GM12878 (cell line): ENCODE data around the gene SCN4A. TPM values are rescaled to one million over a fixed set of nuclear protein-coding genes. Genes with fewer than 3 reads are reported as not detected.
"Not testable (repeated sequence)": the region's sequence is repeated elsewhere in the genome, so short reads cannot be mapped to it uniquely, and the experiment has no call there.

Experiments used
- ATAC-seq: fragments of 200-7000 bp; cut with Tn5 transposase; 3 replicates; pipeline ENCODE4 v1.9.1; 2020; ENCODE audit warnings: mild to moderate bottlenecking, moderate library complexity
- BruUV-seq: library from RNA; stranded (reverse); fragments of 400-500 nt; replicated peaks from 2 replicates; lab custom pipeline; 2021; lab: Mats Ljungman, UMichigan
- CTCF ChIA-PET: fragments of 300-600 bp; sonication (Branson Sonifier 250); formaldehyde crosslinking; extraction: SDS; loops from one replicate; lab custom pipeline; 2021; ENCODE audit warnings: inconsistent platforms; lab: Yijun Ruan, JAX
- POLR2A ChIA-PET: fragments of 350-600 bp; formaldehyde crosslinking; extraction: SDS; loops from one replicate; lab custom pipeline; 2021; ENCODE audit warnings: inconsistent platforms; lab: Charles Lee
- RAD21 ChIA-PET: fragments of 300-600 bp; sonication (Branson Sonifier 250); formaldehyde crosslinking; loops from one replicate; lab custom pipeline; 2023; ENCODE audit warnings: antibody characterized with exemption; ENCODE audit not compliant: unreplicated experiment; lab: Charles Lee
- SMC1A ChIA-PET: fragments of 300-600 bp; sonication (Branson Sonifier 250); formaldehyde crosslinking; loops from one replicate; lab custom pipeline; 2023; ENCODE audit not compliant: unreplicated experiment, uncharacterized antibody; lab: Charles Lee
- DNase-seq: peaks from one replicate; pipeline ENCODE4 v3.0.0-alpha.2; 2011; ENCODE audit warnings: low read depth, low spot score
- FAIRE-seq: peaks from 3 replicates; lab custom pipeline; 2011; peaks lifted over from hg19 to GRCh38; lab: Jason Lieb, UNC
- H2AFZ ChIP-seq: 2 replicates; pipeline ENCODE4 v1.6.0; 2011; ENCODE audit warnings: low read depth, low read length, control low read depth; ENCODE audit not compliant: control insufficient read depth
- H3K27ac ChIP-seq: 2 replicates; pipeline ENCODE4 v1.5.1; 2011; ENCODE audit warnings: control low read depth; ENCODE audit not compliant: control insufficient read depth, insufficient read depth
- H3K27me3 ChIP-seq, 2 experiments: replicated peaks in 1 of 2; 2 replicates each; pipeline versions ENCODE4 v1.6.0 to v1.6.1; 2011; ENCODE audit warnings: low read length in 1 of 2; ENCODE audit not compliant: control insufficient read depth in 2 of 2, insufficient read depth in 2 of 2
- H3K36me3 ChIP-seq, 2 experiments: 2 replicates each; pipeline ENCODE4 v1.5.1; 2011; ENCODE audit warnings: low read length in 1 of 2; ENCODE audit not compliant: control insufficient read depth in 2 of 2, insufficient read depth in 2 of 2
- H3K4me1 ChIP-seq: 2 replicates; pipeline ENCODE4 v1.6.1; 2011; ENCODE audit warnings: mild to moderate bottlenecking, low read length, moderate library complexity, mixed read lengths; ENCODE audit not compliant: control insufficient read depth, insufficient read depth
- H3K4me2 ChIP-seq: 2 replicates; pipeline ENCODE4 v1.6.0; 2011; ENCODE audit warnings: control low read depth; ENCODE audit not compliant: control insufficient read depth, insufficient read depth
- H3K4me3 ChIP-seq: fragments of 200-600 bp; sonication (generic); 2 replicates; pipeline ENCODE4 v1.5.1; 2016
- H3K79me2 ChIP-seq: 2 replicates; pipeline ENCODE4 v1.6.0; 2011; ENCODE audit warnings: low read length; ENCODE audit not compliant: control insufficient read depth, insufficient read depth
- H3K9ac ChIP-seq: 2 replicates; pipeline ENCODE4 v1.8.0; 2011; ENCODE audit warnings: low read length, control low read depth, mixed read lengths; ENCODE audit not compliant: control insufficient read depth, insufficient read depth
- H3K9me3 ChIP-seq: replicated peaks from 3 replicates; pipeline ENCODE4 v1.5.1; 2011; ENCODE audit warnings: mild to moderate bottlenecking, low read length; ENCODE audit not compliant: control insufficient read depth, insufficient read depth
- H4K20me1 ChIP-seq: 2 replicates; pipeline ENCODE4 v1.6.0; 2011; ENCODE audit not compliant: control insufficient read depth, insufficient read depth
- BCL11A ChIP-seq: IDR thresholded peaks from 2 replicates; pipeline ENCODE4 v1.6.1; 2011; ENCODE audit warnings: low read depth, low read length
- CREM ChIP-seq: IDR thresholded peaks from 2 replicates; pipeline ENCODE4 v1.6.1; 2014; ENCODE audit warnings: antibody characterized with exemption, low read depth
- DPF2 ChIP-seq: fragments of 450-650 bp; IDR thresholded peaks from 2 replicates; pipeline ENCODE4 v1.6.1; 2017; ENCODE audit warnings: mild to moderate bottlenecking
- EP300 ChIP-seq, 2 experiments: fragments of 150-350 bp in 1 of 2; IDR thresholded peaks; 2 replicates each; pipeline ENCODE4 v1.6.1; 2011 to 2012; ENCODE audit warnings: low read depth in 2 of 2, low read length in 2 of 2, borderline replicate concordance in 1 of 2, improper control_type of control experiment in 1 of 2, inconsistent platforms in 1 of 2; ENCODE audit not compliant: control insufficient read depth in 1 of 2
- MTA2 ChIP-seq: fragments of 450-650 bp; IDR thresholded peaks from 2 replicates; pipeline ENCODE4 v1.6.1; 2016; ENCODE audit warnings: low read depth, mild to moderate bottlenecking, moderate library complexity
- NR2C2 ChIP-seq: IDR thresholded peaks from 2 replicates; pipeline ENCODE4 v1.6.1; 2011; ENCODE audit warnings: borderline replicate concordance, low read depth; ENCODE audit not compliant: control insufficient read depth, insufficient read length
- TARDBP ChIP-seq: IDR thresholded peaks from 2 replicates; pipeline ENCODE4 v1.6.1; 2016; ENCODE audit warnings: borderline replicate concordance
- WGBS: methylation state at CpG from one replicate; pipeline ENCODE4 v1.1.6; 2016; ENCODE audit warnings: low lambda C conversion rate; ENCODE audit not compliant: insufficient replicate concordance, insufficient coverage; ENCODE audit errors: missing lambda C conversion rate; 5-methylcytosine and 5-hydroxymethylcytosine counted together
- in situ Hi-C: fragments of 300-500 bp; cut with MboI; formaldehyde crosslinking; loops from 9 replicates; pipeline ENCODE4 v1.14.3; 2018; ENCODE audit warnings: mixed read lengths
- intact Hi-C: fragments of 100-400 bp; cut with micrococcal nuclease; formaldehyde crosslinking; loops from one replicate; pipeline ENCODE4 v1.14.2; 2022; ENCODE audit not compliant: unreplicated experiment
- polyA plus RNA-seq, 11 experiments: library from polyadenylated mRNA; depleted of rRNA in 4 of 11; unstranded in 6 of 11; stranded (reverse) in 5 of 11; fragments of >200 nt; fragmentation: Nextera tagmentation in 4 of 11; fragmentation: Illumina TruSeq in 1 of 11; extraction: Ambion mirVana in 4 of 11; extraction: Trizol in 1 of 11; gene quantifications; 1 replicate in 1 of 11; 2 replicates in 10 of 11; pipeline versions ENCODE4 v1.2.1 to v1.2.3, GENCODE V29; 2011 to 2016; ENCODE audit warnings: inconsistent platforms in 2 of 11, missing spikeins in 2 of 11, low read depth in 1 of 11
- total RNA-seq, 4 experiments: library from RNA; depleted of rRNA in 3 of 4; stranded (reverse); fragments of >200 nt in 3 of 4; fragmentation: Illumina TruSeq in 1 of 4; extraction: Trizol in 1 of 4; gene quantifications; 2 replicates each; pipeline versions ENCODE4 v1.2.1 to v1.2.3, GENCODE V29; 2013 to 2021
- TF ChIP-seq, protein P1 (sequence below): fragments of 450-650 bp; IDR thresholded peaks from 2 replicates; pipeline ENCODE4 v1.6.1; 2018; ENCODE audit warnings: borderline replicate concordance, mild to moderate bottlenecking; ENCODE audit not compliant: partially characterized antibody

SCN4A gene
- total and polyA plus RNA-seq, 10 of the 15 experiments (the other 5 are each of a cell fraction or from before 2014, with no cell fraction given): under 0.01 to 0.15 (median 0.07) TPM; not detected in 4

DNA sequence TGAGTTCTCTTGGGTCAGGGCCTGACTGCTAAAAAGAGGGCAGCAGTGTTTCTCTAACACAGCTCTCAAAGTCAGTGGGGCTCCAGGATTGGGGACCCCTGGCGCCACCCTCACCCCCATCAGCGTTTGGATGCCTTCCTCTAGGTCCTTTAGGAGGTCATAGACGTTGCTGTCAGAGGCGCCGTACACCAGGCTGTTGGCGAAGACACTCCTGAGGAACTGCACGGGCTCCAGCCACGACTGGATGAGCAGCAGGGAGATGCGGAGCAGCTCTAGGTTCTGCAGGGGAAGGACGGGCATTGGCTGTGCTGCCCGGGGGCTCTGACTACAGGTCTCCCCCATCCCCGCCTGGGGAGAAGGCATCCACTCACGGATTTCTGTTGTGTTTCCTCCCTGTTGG, 55.1 kb downstream of the SCN4A start (continued):
- TF ChIP-seq EP300 (IDR thresholded peaks at IDR 0.05; ENCODE audit: borderline replicate concordance in 1 of 2, control insufficient read depth in 1 of 2, low read depth in 2 of 2, low read length in 2 of 2) (no peak), CREM (no peak), BCL11A (no peak), TARDBP (no peak), NR2C2 (no peak), DPF2 (no peak), MTA2 (no peak)
- TF ChIP-seq, protein P1, sequence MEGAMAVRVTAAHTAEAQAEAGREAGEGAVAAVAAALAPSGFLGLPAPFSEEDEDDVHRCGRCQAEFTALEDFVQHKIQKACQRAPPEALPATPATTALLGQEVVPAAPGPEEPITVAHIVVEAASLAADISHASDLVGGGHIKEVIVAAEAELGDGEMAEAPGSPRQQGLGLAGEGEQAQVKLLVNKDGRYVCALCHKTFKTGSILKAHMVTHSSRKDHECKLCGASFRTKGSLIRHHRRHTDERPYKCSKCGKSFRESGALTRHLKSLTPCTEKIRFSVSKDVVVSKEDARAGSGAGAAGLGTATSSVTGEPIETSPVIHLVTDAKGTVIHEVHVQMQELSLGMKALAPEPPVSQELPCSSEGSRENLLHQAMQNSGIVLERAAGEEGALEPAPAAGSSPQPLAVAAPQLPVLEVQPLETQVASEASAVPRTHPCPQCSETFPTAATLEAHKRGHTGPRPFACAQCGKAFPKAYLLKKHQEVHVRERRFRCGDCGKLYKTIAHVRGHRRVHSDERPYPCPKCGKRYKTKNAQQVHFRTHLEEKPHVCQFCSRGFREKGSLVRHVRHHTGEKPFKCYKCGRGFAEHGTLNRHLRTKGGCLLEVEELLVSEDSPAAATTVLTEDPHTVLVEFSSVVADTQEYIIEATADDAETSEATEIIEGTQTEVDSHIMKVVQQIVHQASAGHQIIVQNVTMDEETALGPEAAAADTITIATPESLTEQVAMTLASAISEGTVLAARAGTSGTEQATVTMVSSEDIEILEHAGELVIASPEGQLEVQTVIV: no peak

DNA sequence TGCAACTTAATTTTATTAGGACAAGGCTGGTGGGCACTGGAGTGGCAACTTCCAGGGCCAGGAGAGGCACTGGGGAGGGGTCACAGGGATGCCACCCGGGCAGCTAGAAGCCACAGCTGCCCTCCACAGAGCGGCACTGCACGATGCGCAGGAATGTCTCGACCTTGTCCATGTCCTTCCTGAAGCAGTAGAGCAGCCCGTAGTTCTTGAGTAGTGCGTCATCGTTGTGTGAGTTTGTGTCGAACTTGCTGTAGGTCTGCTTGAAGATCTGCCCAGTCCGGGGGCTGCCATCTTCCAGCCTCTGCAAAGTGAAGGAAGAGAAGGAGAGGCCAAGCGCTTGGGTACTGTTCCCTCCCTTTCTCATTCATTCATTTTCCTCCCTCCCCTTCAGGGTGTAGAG, 55.5 kb downstream of the SCN4A start:
- POLR2A ChIA-PET: interaction anchor here (1.1 kb wide), 1 partner anchor 15 kb away, joined by 4 read pairs; the partner anchor contains the start of gene CD79B
- 86% methylated on average over 11 of the region's 11 CpGs for WGBS
- H3K9me3 ChIP-seq, H3K79me2 ChIP-seq, H3K9ac ChIP-seq, in situ Hi-C loops, H4K20me1 ChIP-seq, H3K4me3 ChIP-seq, FAIRE-seq, BruUV-seq, ATAC-seq, H3K36me3 ChIP-seq, H3K27me3 ChIP-seq, intact Hi-C loops, H2AFZ ChIP-seq, H3K27ac ChIP-seq, H3K4me2 ChIP-seq, DNase-seq: not testable (repeated sequence)
- H3K4me1 ChIP-seq: peaks cover 12% of the 10 kb centered on the region
- SMC1A ChIA-PET: interaction anchor here (1.2 to 14.0 kb wide), 7 partner anchors 14 to 216 kb away, joined by 3 to 248 read pairs (median 88); partner anchors contain the start of gene CD79B
- CTCF ChIA-PET: interaction anchor here (1.1 to 17.4 kb wide), 8 partner anchors 14 to 216 kb away, joined by 3 to 481 read pairs (median 162); partner anchors contain the start of genes CD79B, ERN1 and ICAM2
- RAD21 ChIA-PET: interaction anchor here (2.1 to 9.2 kb wide), 5 partner anchors 16 to 215 kb away, joined by 8 to 288 read pairs (median 79); partner anchors contain the start of genes CD79B and ERN1
